Fibroblast of upper back skin (primary cell): ENCODE results near the gene DNMT1.

Source experiments
- DNase-seq: peaks from one replicate; pipeline ENCODE4 v3.0.0-alpha.2; 2013

Gene DNMT1

DNA sequence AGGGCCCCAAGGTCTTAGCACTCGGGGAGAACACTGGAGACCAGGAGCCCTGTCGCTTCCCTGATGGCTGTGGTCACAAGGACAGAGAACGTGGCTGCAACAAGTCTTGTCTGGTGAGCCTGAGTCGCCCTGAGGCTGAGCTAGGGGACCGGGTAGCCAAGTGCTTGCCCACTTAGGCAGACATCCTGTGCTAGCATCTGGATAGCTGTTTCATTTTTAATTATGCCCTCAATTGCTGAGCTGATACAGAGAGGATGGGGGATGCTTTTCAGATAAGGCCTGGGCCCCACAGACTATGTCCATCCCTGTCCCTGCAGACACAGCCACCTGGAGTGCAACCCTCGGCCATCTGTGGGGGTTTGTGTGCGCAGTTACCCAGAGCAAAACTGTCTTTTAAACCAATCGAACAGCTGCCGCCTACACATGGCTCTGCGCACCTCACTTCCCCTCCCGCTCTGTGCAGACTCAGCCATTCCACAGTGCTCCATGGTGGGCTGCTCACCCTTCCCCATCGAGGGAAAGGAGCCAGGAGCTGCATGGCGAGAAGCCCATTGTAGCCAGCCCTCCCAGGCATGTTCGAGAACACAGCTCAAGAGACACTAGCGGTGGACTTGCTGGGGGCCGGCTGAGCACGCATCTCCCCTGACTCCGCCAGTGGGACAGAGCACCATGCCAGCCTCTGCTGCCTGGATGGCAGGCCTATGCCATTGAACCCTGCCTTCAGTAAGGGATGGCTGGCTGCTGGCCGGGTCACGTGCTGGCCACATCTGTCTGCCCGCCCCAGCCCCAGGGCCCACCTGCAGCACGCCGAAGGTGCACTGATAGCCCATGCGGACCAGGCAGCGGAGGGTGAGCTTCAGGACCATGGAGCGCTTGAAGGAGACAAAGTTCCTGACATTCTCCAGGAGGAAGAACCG, 55.6 kb downstream of the DNMT1 start:
- DNase-seq, result no peak

- no peak for DNase-seq
These were observed 56.7 kb downstream of the DNMT1 start for GRCh38 chr19:10137751-10138682.

GRCh38 chr19:10136936-10137335, 57.8 kb downstream of the DNMT1 start:
- no peak for DNase-seq

DNA sequence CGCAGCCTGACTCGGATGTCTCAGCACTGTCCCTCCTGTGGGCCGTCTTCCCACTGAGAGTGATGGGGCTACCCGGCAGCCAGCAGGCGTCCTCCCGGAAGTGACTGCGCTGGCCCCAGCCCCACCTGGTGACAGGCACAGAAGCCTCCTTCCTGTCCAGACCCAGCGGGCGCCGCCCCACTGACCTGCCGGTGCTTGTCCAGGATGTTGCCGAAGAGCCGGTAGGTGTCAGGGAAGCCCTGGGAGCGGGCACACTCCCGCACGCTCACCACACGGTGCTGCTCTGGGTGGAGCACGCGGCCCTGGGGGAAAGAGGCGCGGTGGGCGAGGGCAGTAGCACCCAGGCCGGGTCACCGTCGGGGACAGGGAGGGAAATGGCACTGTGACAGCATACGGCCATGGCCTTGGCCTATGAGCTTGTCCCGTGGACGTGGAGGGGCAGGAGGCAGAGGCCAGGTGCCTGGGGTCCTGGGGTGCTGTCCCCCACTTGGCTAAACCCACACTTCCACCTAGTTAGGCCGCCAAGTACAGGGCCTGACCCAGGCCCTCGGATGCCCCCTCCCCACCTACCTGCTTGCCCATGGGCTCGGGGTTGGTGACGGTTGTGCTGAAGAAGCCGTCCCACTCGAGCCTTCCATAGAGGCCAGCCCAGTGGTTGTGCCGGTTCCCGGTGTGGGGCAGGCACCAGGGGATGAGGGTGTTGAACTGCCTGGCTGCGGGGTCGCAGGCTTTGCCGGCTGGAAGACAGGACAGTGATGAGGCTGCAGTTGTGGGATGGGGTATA, 59.0 kb downstream of the DNMT1 start:
- no peak for DNase-seq

- DNase-seq, result no peak
These were observed 60.7 kb downstream of the DNMT1 start for GRCh38 chr19:10134040-10134439.

DNA sequence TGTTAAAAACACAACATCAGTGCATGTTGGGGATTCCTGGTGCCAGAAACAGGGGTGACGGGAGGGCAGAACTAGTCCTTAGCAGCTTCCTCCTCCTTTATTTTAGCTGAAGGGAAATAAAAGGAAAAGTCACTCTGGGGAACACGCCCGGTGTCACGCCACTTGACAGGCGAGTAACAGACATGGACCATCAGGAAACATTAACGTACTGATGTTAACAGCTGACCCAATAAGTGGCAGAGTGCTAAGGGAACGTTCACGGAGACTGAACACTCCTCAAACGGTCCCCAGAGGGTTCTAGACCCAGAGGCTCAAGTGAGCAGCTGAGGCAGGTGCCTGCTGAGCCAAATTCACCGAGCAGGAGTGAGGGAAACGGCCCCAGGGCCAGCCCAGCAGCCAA, 61.2 kb downstream of the DNMT1 start:
- DNase-seq, result no peak

- no peak for DNase-seq
These were observed 61.8 kb downstream of the DNMT1 start for GRCh38 chr19:10132905-10133304.

DNA sequence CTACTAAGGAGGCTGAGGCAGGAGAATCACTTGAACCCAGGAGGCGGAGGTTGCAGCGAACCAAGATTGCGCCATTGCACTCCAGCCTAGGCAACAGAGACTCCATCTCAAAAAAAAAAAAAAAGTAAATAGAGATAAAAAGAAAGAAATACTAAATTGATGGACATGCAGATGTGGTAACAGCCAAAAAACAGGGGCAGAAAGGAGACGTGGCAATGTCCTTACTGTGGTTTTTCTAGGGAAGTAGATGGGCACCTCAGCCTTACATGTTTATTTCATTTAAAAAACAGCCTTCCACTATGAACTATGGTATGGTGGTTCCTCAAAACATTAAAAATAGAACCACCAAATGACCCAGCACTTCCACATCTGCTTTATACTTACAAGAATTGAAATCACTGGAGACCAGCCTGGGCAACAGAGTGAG, 68.5 kb downstream of the DNMT1 start:
- DNase-seq, result no peak

GRCh38 chr19:10124429-10124828, 70.3 kb downstream of the DNMT1 start:
- no peak for DNase-seq

GRCh38 chr19:10122045-10122444, 72.7 kb downstream of the DNMT1 start:
- peak; percentile 11 for DNase-seq

GRCh38 chr19:10120538-10121189, 74.1 kb downstream of the DNMT1 start:
- peak; percentile 80 for DNase-seq

GRCh38 chr19:10118960-10119359, 75.8 kb downstream of the DNMT1 start:
- DNase-seq, result no peak

- no peak for DNase-seq
These were observed 77.7 kb downstream of the DNMT1 start for GRCh38 chr19:10116866-10117616.

GRCh38 chr19:10116085-10116865, 78.5 kb downstream of the DNMT1 start:
- no peak for DNase-seq

- DNase-seq, result no peak
These were observed 79.2 kb downstream of the DNMT1 start for GRCh38 chr19:10115392-10116084.

- no peak for DNase-seq
These were observed 79.9 kb downstream of the DNMT1 start for GRCh38 chr19:10114651-10115391.

DNA sequence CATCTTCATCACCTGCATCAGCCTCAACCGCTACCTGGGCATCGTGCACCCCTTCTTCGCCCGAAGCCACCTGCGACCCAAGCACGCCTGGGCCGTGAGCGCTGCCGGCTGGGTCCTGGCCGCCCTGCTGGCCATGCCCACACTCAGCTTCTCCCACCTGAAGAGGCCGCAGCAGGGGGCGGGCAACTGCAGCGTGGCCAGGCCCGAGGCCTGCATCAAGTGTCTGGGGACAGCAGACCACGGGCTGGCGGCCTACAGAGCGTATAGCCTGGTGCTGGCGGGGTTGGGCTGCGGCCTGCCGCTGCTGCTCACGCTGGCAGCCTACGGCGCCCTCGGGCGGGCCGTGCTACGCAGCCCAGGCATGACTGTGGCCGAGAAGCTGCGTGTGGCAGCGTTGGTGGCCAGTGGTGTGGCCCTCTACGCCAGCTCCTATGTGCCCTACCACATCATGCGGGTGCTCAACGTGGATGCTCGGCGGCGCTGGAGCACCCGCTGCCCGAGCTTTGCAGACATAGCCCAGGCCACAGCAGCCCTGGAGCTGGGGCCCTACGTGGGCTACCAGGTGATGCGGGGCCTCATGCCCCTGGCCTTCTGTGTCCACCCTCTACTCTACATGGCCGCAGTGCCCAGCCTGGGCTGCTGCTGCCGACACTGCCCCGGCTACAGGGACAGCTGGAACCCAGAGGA, 80.6 kb downstream of the DNMT1 start:
- no peak for DNase-seq

GRCh38 chr19:10113592-10113963, 81.2 kb downstream of the DNMT1 start:
- DNase-seq, result no peak
